ENCODE data around the gene FBXL17.

DNA sequence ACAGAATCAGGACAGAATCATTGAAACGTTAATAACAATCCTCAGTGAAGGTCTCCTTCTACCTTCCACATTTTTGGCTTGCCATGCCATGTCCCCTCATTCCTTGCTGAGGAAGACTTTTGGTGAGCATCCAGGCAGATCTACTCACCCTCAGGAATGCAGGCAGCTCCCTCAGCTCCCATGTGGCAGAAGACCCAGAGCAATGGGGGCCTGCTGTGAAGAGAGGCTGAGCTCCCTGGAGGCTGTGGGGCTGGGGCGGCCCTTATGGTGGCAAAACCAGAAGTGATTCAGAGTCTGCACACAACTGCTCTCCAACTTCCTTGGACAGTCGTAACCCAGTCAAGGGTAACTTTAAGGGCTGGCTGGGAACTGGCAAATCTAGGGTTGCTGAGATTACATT is 463.9 kb downstream of the FBXL17 start:
- TF ChIP-seq, protein P1, sequence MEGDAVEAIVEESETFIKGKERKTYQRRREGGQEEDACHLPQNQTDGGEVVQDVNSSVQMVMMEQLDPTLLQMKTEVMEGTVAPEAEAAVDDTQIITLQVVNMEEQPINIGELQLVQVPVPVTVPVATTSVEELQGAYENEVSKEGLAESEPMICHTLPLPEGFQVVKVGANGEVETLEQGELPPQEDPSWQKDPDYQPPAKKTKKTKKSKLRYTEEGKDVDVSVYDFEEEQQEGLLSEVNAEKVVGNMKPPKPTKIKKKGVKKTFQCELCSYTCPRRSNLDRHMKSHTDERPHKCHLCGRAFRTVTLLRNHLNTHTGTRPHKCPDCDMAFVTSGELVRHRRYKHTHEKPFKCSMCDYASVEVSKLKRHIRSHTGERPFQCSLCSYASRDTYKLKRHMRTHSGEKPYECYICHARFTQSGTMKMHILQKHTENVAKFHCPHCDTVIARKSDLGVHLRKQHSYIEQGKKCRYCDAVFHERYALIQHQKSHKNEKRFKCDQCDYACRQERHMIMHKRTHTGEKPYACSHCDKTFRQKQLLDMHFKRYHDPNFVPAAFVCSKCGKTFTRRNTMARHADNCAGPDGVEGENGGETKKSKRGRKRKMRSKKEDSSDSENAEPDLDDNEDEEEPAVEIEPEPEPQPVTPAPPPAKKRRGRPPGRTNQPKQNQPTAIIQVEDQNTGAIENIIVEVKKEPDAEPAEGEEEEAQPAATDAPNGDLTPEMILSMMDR (IDR thresholded peaks at IDR 0.05): no peak
- TF ChIP-seq, protein P2, sequence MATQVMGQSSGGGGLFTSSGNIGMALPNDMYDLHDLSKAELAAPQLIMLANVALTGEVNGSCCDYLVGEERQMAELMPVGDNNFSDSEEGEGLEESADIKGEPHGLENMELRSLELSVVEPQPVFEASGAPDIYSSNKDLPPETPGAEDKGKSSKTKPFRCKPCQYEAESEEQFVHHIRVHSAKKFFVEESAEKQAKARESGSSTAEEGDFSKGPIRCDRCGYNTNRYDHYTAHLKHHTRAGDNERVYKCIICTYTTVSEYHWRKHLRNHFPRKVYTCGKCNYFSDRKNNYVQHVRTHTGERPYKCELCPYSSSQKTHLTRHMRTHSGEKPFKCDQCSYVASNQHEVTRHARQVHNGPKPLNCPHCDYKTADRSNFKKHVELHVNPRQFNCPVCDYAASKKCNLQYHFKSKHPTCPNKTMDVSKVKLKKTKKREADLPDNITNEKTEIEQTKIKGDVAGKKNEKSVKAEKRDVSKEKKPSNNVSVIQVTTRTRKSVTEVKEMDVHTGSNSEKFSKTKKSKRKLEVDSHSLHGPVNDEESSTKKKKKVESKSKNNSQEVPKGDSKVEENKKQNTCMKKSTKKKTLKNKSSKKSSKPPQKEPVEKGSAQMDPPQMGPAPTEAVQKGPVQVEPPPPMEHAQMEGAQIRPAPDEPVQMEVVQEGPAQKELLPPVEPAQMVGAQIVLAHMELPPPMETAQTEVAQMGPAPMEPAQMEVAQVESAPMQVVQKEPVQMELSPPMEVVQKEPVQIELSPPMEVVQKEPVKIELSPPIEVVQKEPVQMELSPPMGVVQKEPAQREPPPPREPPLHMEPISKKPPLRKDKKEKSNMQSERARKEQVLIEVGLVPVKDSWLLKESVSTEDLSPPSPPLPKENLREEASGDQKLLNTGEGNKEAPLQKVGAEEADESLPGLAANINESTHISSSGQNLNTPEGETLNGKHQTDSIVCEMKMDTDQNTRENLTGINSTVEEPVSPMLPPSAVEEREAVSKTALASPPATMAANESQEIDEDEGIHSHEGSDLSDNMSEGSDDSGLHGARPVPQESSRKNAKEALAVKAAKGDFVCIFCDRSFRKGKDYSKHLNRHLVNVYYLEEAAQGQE (IDR thresholded peaks at IDR 0.05; ENCODE audit: low read depth, low read length): no peak
- TF ChIP-seq, protein P3, sequence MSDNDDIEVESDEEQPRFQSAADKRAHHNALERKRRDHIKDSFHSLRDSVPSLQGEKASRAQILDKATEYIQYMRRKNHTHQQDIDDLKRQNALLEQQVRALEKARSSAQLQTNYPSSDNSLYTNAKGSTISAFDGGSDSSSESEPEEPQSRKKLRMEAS (IDR thresholded peaks at IDR 0.05; ENCODE audit: low read depth): no peak
- TF ChIP-seq TAF1 (IDR thresholded peaks at IDR 0.05; ENCODE audit: borderline replicate concordance, low read depth, low read length) (no peak), SMC3 (IDR thresholded peaks at IDR 0.05; ENCODE audit: low read depth, low read length) (no peak)

Measured in SK-N-SH (cell line).